Prostate gland (tissue), 2 donors: ENCODE measurements around the gene GALNT7. TPM values are rescaled to one million over a fixed set of nuclear protein-coding genes. Genes with fewer than 3 reads are reported as not detected.
A peak's percentile ranks its signal among the peaks of the same experiment; 100 is the strongest.

Experiments used
- DNase-seq: peaks from one replicate; pipeline ENCODE4 v3.0.0-alpha.2; 2019; ENCODE audit warnings: low spot score
- H3K27ac ChIP-seq, 2 donors: fragments of 200-600 bp; sonication (generic); 2 replicates each; pipeline ENCODE4 v1.5.1; 2017 to 2019
- H3K27me3 ChIP-seq: fragments of 200-600 bp; sonication (generic); replicated peaks from 2 replicates; pipeline ENCODE4 v1.5.1; 2019; ENCODE audit not compliant: insufficient read depth
- H3K36me3 ChIP-seq, 2 donors: fragments of 200-600 bp; sonication (generic); 1 replicate in 1 of 2; 2 replicates in 1 of 2; pipeline versions ENCODE4 v1.5.1 to v1.8.1; 2017 to 2019
- H3K4me1 ChIP-seq: fragments of 200-600 bp; sonication (generic); replicated peaks from 2 replicates; pipeline ENCODE4 v1.5.1; 2019
- H3K4me3 ChIP-seq, 2 donors: fragments of 200-600 bp; sonication (generic); 2 replicates each; pipeline ENCODE4 v1.5.1; 2017 to 2019
- H3K9me3 ChIP-seq: fragments of 200-600 bp; sonication (generic); 2 replicates; pipeline ENCODE4 v1.5.1; 2017
- POLR2A ChIP-seq: fragments of 450-650 bp; IDR thresholded peaks from one replicate; pipeline ENCODE4 v1.6.1; 2016; ENCODE audit warnings: antibody characterized with exemption, mild to moderate bottlenecking
- POLR2AphosphoS5 ChIP-seq: sonication (generic); formaldehyde crosslinking; IDR thresholded peaks from one replicate; pipeline ENCODE4 v1.6.1; 2017; ENCODE audit warnings: antibody characterized with exemption
- WGBS: methylation state at CpG from one replicate; pipeline ENCODE4 v1.1.5; 2018; 5-methylcytosine and 5-hydroxymethylcytosine counted together
- intact Hi-C: fragments of 100-400 bp; cut with DNase I; formaldehyde crosslinking; loops from one replicate; pipeline ENCODE4 v1.14.2; 2022
- total RNA-seq, 2 donors: library from RNA; depleted of rRNA; stranded (reverse); fragments of >200 nt; gene quantifications; one replicate each; pipeline ENCODE4 v1.1.0, GENCODE V29; 2016
- TF ChIP-seq, protein P1 (sequence below), 4 experiments: fragments of 200-600 bp in 2 of 4; fragments of 450-650 bp in 2 of 4; sonication (generic) in 2 of 4; IDR thresholded peaks; 1 replicate in 3 of 4; 2 replicates in 1 of 4; pipeline ENCODE4 v1.5.1; 2016 to 2019; ENCODE audit warnings: antibody characterized with exemption in 4 of 4, mild to moderate bottlenecking in 2 of 4, moderate library complexity in 2 of 4

Gene GALNT7
- total RNA-seq, 2 donors from 2014 or later: 45.5 to 109 TPM

DNA sequence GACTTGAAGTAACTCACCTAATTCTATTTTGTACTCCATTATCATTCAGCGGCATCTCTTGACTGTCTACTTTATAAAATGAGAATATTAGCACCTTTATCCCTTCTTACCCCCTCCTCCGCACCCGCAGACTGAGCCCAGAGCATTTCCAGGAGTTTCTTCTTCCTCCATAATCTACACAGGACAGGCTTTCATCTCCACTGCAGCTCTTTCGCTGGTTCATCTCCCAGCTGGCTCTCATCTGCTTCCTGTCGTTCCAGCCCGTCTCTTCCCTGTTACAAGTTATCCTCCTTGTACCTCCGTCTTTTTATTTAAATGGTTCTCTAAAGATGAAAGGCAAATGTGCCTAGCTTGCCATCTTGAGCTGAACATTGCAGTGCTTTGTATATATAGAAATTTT lies 39.8 kb downstream of the GALNT7 start:
- 94% methylated on average over 7 of the region's 7 CpGs for WGBS
- no peak overlapping the region for H3K4me3 ChIP-seq
- no peaks in the 10 kb centered on the region for H3K9me3 ChIP-seq
- H3K27ac ChIP-seq: no peak overlapping the region
- no peak for DNase-seq
- H3K36me3 ChIP-seq: no peaks in the 10 kb centered on the region
- H3K27me3 ChIP-seq: no peaks in the 10 kb centered on the region
- H3K4me1 ChIP-seq: no peaks in the 10 kb centered on the region
- TF ChIP-seq POLR2A (no peak), POLR2AphosphoS5 (no peak)
- TF ChIP-seq, protein P1, sequence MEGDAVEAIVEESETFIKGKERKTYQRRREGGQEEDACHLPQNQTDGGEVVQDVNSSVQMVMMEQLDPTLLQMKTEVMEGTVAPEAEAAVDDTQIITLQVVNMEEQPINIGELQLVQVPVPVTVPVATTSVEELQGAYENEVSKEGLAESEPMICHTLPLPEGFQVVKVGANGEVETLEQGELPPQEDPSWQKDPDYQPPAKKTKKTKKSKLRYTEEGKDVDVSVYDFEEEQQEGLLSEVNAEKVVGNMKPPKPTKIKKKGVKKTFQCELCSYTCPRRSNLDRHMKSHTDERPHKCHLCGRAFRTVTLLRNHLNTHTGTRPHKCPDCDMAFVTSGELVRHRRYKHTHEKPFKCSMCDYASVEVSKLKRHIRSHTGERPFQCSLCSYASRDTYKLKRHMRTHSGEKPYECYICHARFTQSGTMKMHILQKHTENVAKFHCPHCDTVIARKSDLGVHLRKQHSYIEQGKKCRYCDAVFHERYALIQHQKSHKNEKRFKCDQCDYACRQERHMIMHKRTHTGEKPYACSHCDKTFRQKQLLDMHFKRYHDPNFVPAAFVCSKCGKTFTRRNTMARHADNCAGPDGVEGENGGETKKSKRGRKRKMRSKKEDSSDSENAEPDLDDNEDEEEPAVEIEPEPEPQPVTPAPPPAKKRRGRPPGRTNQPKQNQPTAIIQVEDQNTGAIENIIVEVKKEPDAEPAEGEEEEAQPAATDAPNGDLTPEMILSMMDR (IDR thresholded peaks at IDR 0.05): no peak
- intact Hi-C loops: no loop called here

DNA sequence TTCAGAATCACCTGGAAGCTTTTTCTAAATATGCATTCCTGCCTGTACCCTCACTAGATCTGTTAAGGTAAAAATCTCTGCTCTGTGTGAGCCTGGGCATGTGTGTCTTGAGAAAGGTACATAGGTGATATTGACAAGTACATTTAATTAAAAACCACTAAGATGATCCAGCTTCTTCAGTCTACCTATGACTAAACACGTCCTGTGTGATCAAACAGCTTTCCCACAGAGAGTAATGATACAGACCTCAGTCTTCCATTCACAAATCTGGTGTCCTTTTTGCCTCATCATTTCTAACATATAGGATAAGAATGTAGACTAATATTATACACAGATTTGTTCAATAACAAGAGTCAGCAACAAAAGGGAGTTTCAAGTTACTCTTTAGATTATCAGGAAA lies 42.6 kb downstream of the GALNT7 start:
- intact Hi-C loops: no loop called here
- H3K4me3 ChIP-seq: no peak overlapping the region
- H3K27ac ChIP-seq: no peak overlapping the region
- DNase-seq: no peak
- 82% methylated on average over 1 of the region's 1 CpG for WGBS
- no peaks in the 10 kb centered on the region for H3K27me3 ChIP-seq
- peaks cover 5% of the 10 kb centered on the region for H3K4me1 ChIP-seq
- TF ChIP-seq, protein P1 (IDR thresholded peaks at IDR 0.05): no peak
- H3K9me3 ChIP-seq: no peaks in the 10 kb centered on the region
- no peaks in the 10 kb centered on the region for H3K36me3 ChIP-seq

DNA sequence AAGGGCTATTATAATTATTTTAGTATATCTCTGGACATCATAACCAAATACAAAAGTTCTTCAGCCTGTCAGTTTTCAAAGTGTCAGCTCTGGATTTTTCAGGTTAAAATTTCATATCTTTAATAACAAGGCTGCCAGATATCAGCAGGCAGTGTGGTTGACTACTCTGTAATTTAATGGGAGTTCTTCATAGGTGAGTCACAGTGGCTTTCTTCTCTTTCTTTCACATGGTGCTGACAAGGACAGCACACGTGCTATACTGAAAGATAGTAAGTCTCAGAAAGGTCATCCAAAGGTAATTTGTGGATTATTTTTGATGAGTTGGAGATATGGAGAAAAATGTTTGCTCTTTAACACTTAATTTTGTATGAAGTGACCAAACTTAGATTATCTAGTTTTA lies 43.2 kb downstream of the GALNT7 start:
- H3K4me3 ChIP-seq: no peak overlapping the region
- no peaks in the 10 kb centered on the region for H3K9me3 ChIP-seq
- no peaks in the 10 kb centered on the region for H3K27me3 ChIP-seq
- TF ChIP-seq, protein P1 (IDR thresholded peaks at IDR 0.05): no peak
- peak; percentile 69 for TF ChIP-seq POLR2AphosphoS5
- intact Hi-C loops: no loop called here
- DNase-seq: peak; percentile 35
- WGBS: 17% methylated on average over 1 of the region's 1 CpG
- no peak overlapping the region for H3K27ac ChIP-seq
- peaks cover 5% of the 10 kb centered on the region for H3K4me1 ChIP-seq
- H3K36me3 ChIP-seq: no peaks in the 10 kb centered on the region

DNA sequence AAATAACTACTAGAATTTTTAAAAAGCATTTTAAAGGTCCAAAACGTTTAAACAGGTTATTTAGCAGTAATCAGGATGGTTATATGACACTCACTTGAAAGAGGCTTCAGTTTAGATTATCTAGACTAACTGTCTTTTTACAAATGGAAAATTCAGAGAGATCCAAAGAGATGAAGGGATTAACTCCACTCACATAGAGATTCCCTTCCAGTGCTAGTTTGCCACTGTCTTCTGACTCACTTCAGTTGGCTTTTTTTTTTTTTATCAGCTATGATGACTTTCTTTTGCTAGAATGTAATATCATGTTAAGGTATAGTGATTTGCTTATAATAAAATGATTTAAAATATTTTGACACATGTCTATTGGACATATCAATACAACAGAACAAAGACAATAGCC lies 43.8 kb downstream of the GALNT7 start:
- 14% methylated on average over 1 of the region's 1 CpG for WGBS
- H3K36me3 ChIP-seq: no peaks in the 10 kb centered on the region
- intact Hi-C loops: no loop called here

DNA sequence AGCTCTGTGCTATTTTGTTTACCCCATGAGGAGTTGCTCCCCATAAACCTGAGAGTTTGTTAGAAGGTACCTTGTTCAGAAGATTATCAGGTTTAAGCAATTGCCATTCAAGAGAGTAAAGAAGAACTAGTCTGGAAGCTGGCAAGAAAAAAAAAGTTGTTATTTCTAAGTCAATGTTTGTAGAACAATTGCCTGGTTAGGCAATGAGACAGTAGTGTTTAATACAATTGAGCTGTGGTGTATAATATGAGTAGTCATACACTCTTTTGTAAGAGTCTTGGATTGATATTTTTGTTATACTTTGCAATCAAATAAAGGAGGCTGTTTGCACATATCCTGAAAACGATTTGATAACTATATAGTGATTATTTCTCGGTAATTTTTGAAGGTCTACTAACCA lies 44.7 kb downstream of the GALNT7 start:
- H3K27me3 ChIP-seq: no peaks in the 10 kb centered on the region
- no peaks in the 10 kb centered on the region for H3K9me3 ChIP-seq
- H3K36me3 ChIP-seq: no peaks in the 10 kb centered on the region
- no peak overlapping the region for H3K27ac ChIP-seq
- intact Hi-C loops: no loop called here
- TF ChIP-seq POLR2AphosphoS5 (peak; percentile 69), POLR2A (no peak)
- DNase-seq: peak; percentile 19
- H3K4me1 ChIP-seq: peaks cover 5% of the 10 kb centered on the region
- 47% methylated on average over 2 of the region's 2 CpGs for WGBS
- H3K4me3 ChIP-seq: no peak overlapping the region

More for the DNA sequence above, 43.8 kb downstream of the GALNT7 start:
- H3K27ac ChIP-seq: no peak overlapping the region
- H3K4me1 ChIP-seq: peaks cover 5% of the 10 kb centered on the region
- H3K9me3 ChIP-seq: no peaks in the 10 kb centered on the region
- TF ChIP-seq POLR2AphosphoS5 (no peak), POLR2A (no peak)
- no peak overlapping the region for H3K4me3 ChIP-seq
- no peaks in the 10 kb centered on the region for H3K27me3 ChIP-seq
- no peak for DNase-seq

DNA sequence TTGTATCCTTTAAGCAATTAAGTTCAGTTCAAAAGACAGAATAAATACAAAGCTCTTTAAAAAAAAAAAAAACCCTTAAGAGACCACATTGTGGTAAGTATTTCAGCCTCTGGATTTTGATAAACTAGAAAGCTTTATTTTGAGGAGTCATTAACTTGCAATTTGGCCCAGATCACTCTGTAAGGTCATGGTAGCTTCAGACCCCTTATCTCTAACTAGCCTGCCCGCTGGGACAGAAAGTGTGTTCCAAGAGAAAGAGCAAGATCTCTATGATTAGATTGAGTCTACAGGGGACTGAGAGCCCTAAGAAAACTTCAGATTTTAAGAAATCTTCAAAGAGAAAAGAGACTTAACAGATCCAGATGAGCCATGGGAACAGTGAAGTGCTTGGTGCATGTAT lies 45.6 kb downstream of the GALNT7 start:
- DNase-seq: no peak
- H3K27ac ChIP-seq: no peak overlapping the region
- H3K4me1 ChIP-seq: peaks cover 5% of the 10 kb centered on the region
- no peak overlapping the region for H3K4me3 ChIP-seq
- intact Hi-C loops: no loop called here
- 49% methylated on average over 1 of the region's 1 CpG for WGBS
- H3K36me3 ChIP-seq: no peaks in the 10 kb centered on the region
- no peaks in the 10 kb centered on the region for H3K9me3 ChIP-seq
- no peak for TF ChIP-seq POLR2AphosphoS5
- TF ChIP-seq, protein P1 (IDR thresholded peaks at IDR 0.05): no peak
- no peak for TF ChIP-seq POLR2A
- H3K27me3 ChIP-seq: no peaks in the 10 kb centered on the region
